Measurements from ENCODE around the gene ELP5. TPM values are rescaled to one million over a fixed set of nuclear protein-coding genes. Genes with fewer than 3 reads are reported as not detected.

ELP5 gene
- total and polyA plus RNA-seq, 2 experiments from 2014 or later: 30.6 to 49.6 TPM

DNA sequence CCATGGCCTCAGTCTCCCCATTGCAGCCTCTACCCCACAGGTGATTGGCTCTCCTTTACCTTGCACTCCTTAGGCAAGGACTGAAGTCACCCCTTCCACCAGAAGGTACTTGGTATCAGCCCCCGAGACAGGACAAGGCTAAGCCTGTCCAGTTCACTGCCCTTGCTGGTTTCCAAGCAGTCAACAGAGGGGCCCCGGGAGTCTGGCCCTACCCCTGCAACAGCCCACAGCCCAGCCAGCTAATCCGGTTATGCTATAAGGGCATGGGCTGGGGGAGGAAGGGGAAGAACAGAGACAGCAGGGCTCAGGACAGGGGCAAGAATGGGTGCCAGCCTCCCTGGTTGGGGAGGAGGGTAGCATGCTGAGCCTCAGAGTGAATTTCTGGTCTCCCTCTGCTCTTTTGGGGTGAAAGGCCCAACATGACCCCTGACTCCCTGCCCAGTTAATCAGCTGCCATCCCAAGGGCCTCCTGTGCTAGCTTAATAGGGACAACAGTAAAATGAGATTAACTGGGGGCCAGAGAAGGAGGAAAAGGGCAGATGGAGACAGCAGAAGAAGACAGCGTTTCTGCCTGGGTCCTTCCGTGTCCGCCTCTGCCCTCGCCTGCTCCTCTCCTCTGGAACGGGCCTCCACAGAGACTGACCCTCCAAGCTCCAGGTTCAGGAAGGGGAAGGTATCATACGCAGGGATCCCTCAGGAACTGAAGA lies 43.1 kb upstream of the ELP5 start:
- peaks cover 7% of the 10 kb centered on the region for H3K4me1 ChIP-seq (ENCODE audit: insufficient read depth)
- no peak overlapping the region for H3K27ac ChIP-seq
- DNase-seq (ENCODE audit: low spot score): no peak
- TF ChIP-seq EZH2phosphoT487 (IDR thresholded peaks at IDR 0.05; ENCODE audit: low read depth, severe bottlenecking, unreplicated experiment) (no peak), CTCF (IDR thresholded peaks at IDR 0.05; ENCODE audit: poor library complexity) (no peak), EZH2 (IDR thresholded peaks at IDR 0.05; ENCODE audit: borderline replicate concordance) (no peak)
- no peaks in the 10 kb centered on the region for H3K36me3 ChIP-seq (replicated peaks; ENCODE audit: insufficient read depth, low read depth)
- no peak overlapping the region for H2AFZ ChIP-seq
- H3K9me3 ChIP-seq (ENCODE audit: low read depth): no peaks in the 10 kb centered on the region
- no peak overlapping the region for H3K4me3 ChIP-seq
- H3K4me2 ChIP-seq: no peak overlapping the region
- peaks cover 40% of the 10 kb centered on the region for H3K79me2 ChIP-seq
- H3K9me2 ChIP-seq (replicated peaks; ENCODE audit: insufficient read depth): no peaks in the 10 kb centered on the region
- WGBS (ENCODE audit: low lambda C conversion rate, missing lambda C conversion rate): 79% methylated on average over 9 of the region's 9 CpGs
- H3K27me3 ChIP-seq: no peaks in the 10 kb centered on the region
- H4K20me1 ChIP-seq (ENCODE audit: insufficient read depth, poor library complexity, severe bottlenecking): peaks cover 18% of the 10 kb centered on the region

DNA sequence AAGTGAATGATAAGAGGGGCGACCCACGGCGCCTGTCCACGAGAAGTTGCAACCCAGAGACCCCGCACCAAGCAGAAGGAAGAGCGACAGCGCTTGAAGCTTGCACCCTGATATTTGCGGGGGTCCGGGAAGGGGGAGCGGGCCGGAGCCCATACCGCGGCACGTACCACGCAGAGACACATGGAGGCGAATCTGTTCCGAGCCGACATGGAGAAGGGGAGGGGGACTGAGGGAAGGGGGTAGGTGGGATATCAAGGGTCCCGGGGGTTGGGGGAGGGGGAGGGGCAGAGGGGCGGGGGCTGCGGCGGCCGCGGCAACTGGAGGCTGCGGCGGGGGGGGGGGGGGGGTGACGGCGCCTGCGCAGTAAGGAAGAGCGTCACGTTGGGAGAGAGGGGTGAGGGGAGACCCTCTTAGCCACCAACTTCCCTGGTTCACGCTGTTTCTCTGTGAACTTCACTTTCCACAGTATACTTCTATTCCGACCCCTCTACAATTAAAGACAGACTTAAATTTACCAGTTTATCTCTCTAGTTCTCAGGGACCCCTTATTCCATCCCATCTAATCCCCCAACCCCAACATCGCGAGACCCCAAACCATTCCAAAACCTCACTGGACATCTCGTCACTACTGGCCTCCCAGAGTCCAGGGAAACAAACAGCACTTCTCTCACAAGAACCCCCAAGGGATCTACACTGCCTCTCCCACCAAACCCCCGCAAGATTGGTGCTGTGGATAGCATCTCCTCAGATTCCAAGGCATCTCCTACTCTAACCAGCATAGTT lies 40.3 kb upstream of the ELP5 start:
- TF ChIP-seq EZH2 (IDR thresholded peaks at IDR 0.05; ENCODE audit: borderline replicate concordance) (no peak), EZH2phosphoT487 (IDR thresholded peaks at IDR 0.05; ENCODE audit: low read depth, severe bottlenecking, unreplicated experiment) (no peak), CTCF (IDR thresholded peaks at IDR 0.05; ENCODE audit: poor library complexity) (no peak)
- WGBS (ENCODE audit: low lambda C conversion rate, missing lambda C conversion rate): 36% methylated on average over 18 of the region's 37 CpGs
- Histone ChIP-seq H4K20me1 (ENCODE audit: insufficient read depth, poor library complexity, severe bottlenecking) (peaks cover 18% of the 10 kb centered on the region), H3K4me1 (ENCODE audit: insufficient read depth) (peaks cover 14% of the 10 kb centered on the region), H3K4me3 (no peak overlapping the region), H2AFZ (no peak overlapping the region), H3K36me3 (replicated peaks; ENCODE audit: insufficient read depth, low read depth) (no peaks in the 10 kb centered on the region), H3K9me3 (ENCODE audit: low read depth) (no peaks in the 10 kb centered on the region), H3K79me2 (peaks cover 40% of the 10 kb centered on the region), H3K4me2 (peak overlapping the region; percentile 67), H3K27ac (no peak overlapping the region), H3K27me3 (no peaks in the 10 kb centered on the region), H3K9me2 (replicated peaks; ENCODE audit: insufficient read depth) (no peaks in the 10 kb centered on the region)
- DNase-seq (ENCODE audit: low spot score): no peak

DNA sequence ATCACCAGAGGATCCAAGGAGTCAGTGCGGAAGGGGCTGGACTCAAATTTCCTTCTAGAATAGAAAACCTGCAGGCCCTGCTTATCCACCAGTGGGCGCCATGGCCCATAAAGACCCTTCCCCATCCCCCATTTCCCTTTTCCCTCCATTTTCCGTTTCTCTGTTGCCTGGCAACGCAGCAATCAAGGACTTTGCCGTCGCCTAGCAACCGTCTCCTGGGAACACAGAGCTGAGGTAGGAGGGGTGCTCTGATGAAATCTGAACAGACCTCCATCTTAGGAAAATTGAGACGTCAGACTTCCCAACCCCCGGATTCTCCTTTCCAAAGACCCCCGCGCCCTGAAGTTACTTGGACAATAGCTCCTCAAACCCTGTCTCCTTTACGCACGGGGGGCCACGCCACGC lies 38.1 kb upstream of the ELP5 start:
- Histone ChIP-seq H3K79me2 (peaks cover 54% of the 10 kb centered on the region), H3K4me1 (ENCODE audit: insufficient read depth) (peaks cover 28% of the 10 kb centered on the region), H3K27me3 (no peaks in the 10 kb centered on the region), H3K4me3 (peak overlapping the region; percentile 17), H3K9me2 (replicated peaks; ENCODE audit: insufficient read depth) (no peaks in the 10 kb centered on the region), H3K27ac (peak overlapping the region; percentile 75), H3K4me2 (peak overlapping the region; percentile 80), H3K9me3 (ENCODE audit: low read depth) (no peaks in the 10 kb centered on the region), H2AFZ (no peak overlapping the region), H3K36me3 (replicated peaks; ENCODE audit: insufficient read depth, low read depth) (no peaks in the 10 kb centered on the region), H4K20me1 (ENCODE audit: insufficient read depth, poor library complexity, severe bottlenecking) (peaks cover 12% of the 10 kb centered on the region)
- TF ChIP-seq EZH2 (IDR thresholded peaks at IDR 0.05; ENCODE audit: borderline replicate concordance) (no peak), EZH2phosphoT487 (IDR thresholded peaks at IDR 0.05; ENCODE audit: low read depth, severe bottlenecking, unreplicated experiment) (no peak), CTCF (IDR thresholded peaks at IDR 0.05; ENCODE audit: poor library complexity) (peak; percentile 57)
- 5% methylated on average over 15 of the region's 15 CpGs for WGBS (ENCODE audit: low lambda C conversion rate, missing lambda C conversion rate)
- DNase-seq (ENCODE audit: low spot score): peak; percentile 92
